ENCODE data around the gene IQCB1. TPM values are rescaled to one million over a fixed set of nuclear protein-coding genes. Genes with fewer than 3 reads are reported as not detected.
A peak's percentile ranks its signal among the peaks of the same experiment; 100 is the strongest.

Gene IQCB1
- total RNA-seq, 3 donors from 2014 or later (not counting 1 experiment from before 2014, with no cell fraction given), result 42.6 to 44.3 (median 42.6) TPM

DNA sequence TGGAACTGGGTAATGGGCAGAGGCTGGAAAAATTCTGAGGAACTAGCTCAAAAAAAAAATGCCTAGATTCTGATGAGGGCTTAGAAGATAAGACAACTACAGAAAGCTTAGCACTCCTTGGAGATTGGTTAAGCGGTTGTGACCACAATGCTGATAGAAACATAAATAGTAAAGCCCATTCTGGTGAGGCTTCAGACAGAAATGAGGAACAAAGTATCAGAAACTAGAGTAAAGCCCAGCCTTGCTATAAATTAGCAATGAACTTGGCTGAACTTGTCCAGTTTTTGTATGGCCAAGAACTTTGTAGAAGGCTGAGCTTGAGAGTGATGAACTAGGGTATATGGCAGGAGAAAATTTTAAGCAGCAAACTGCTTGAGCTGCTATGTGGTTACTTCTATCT is 110.7 kb downstream of the IQCB1 start:
- Mint-ChIP-seq H3K9me3 (no peaks in the 10 kb centered on the region), H3K36me3 (peaks cover 40% of the 10 kb centered on the region), H3K4me1 (peaks cover 16 to 19% of the 10 kb centered on the region in 2 donors), H3K27ac (peak overlapping the region in 1 of 2 donors; percentile 19), H3K27me3 (ENCODE audit: low read depth in 2 of 2) (no peaks in the 10 kb centered on the region), H3K4me3 (no peak overlapping the region)
- peaks cover 77% of the 10 kb centered on the region for H3K36me3 ChIP-seq (ENCODE audit: control insufficient read depth, insufficient read depth, low read length)
- H3K27ac ChIP-seq (ENCODE audit: low read length), result no peak overlapping the region
- DNase-seq, result no peak
- no peaks in the 10 kb centered on the region for H3K27me3 ChIP-seq (ENCODE audit: control insufficient read depth, insufficient read depth, low read length)
- no peaks in the 10 kb centered on the region for H3K9me3 ChIP-seq (ENCODE audit: control insufficient read depth, insufficient read depth, low read length)
- intact Hi-C loops (cut with micrococcal nuclease), result no loop called here
- no peaks in the 10 kb centered on the region for H3K4me1 ChIP-seq (ENCODE audit: control insufficient read depth, insufficient read depth, low read length)
- ATAC-seq, result peak in 1 of 3 donors; percentile 64
- TF ChIP-seq CTCF (IDR thresholded peaks at IDR 0.05), result no peak
- WGBS (ENCODE audit: insufficient coverage), result 37% methylated on average over 1 of the region's 1 CpG
- H3K4me3 ChIP-seq (ENCODE audit: low read length), result no peak overlapping the region

DNA sequence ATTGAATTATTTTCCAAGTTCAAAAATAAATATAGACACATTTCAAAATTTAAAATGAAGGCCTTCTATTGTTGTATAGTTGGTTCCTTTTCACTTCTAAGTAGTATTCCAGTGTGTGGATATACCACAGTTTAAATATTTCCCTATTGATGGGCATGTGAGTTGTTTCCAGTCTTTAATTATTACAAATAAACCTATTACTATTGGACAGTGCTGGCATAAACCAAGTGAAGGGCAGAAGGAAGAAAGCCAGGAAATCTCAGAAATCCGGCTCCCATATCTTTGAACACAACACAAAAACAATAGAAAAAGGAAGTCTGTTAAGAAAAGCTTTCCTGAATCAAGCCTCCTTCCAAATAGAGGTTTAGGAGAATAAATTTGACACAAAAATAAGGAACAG is 111.4 kb downstream of the IQCB1 start:
- intact Hi-C loops (cut with micrococcal nuclease), result no loop called here
- H3K27ac ChIP-seq (ENCODE audit: low read length), result no peak overlapping the region
- H3K4me3 Mint-ChIP-seq, result no peak overlapping the region
- H3K4me1 ChIP-seq (ENCODE audit: control insufficient read depth, insufficient read depth, low read length), result no peaks in the 10 kb centered on the region
- no peak overlapping the region for H3K4me3 ChIP-seq (ENCODE audit: low read length)
- H3K27me3 ChIP-seq (ENCODE audit: control insufficient read depth, insufficient read depth, low read length), result no peaks in the 10 kb centered on the region
- no peaks in the 10 kb centered on the region for H3K9me3 Mint-ChIP-seq
- peaks cover 17 to 19% of the 10 kb centered on the region in 2 donors for H3K4me1 Mint-ChIP-seq
- no CpG with 5 or more reads among the region's 1 CpG for WGBS (ENCODE audit: insufficient coverage)
- H3K27ac Mint-ChIP-seq, result no peak overlapping the region
- DNase-seq, result no peak
- no peak for TF ChIP-seq CTCF (IDR thresholded peaks at IDR 0.05)
- ATAC-seq, result no peak
- H3K36me3 ChIP-seq (ENCODE audit: control insufficient read depth, insufficient read depth, low read length), result peaks cover 76% of the 10 kb centered on the region
- H3K36me3 Mint-ChIP-seq, result peaks cover 40% of the 10 kb centered on the region
- no peaks in the 10 kb centered on the region for H3K9me3 ChIP-seq (ENCODE audit: control insufficient read depth, insufficient read depth, low read length)
- H3K27me3 Mint-ChIP-seq (ENCODE audit: low read depth in 2 of 2), result no peaks in the 10 kb centered on the region

- H3K27ac Mint-ChIP-seq, result no peak overlapping the region
- H3K36me3 Mint-ChIP-seq, result peaks cover 45% of the 10 kb centered on the region
- DNase-seq (no peak), ATAC-seq (no peak)
- H3K4me3 Mint-ChIP-seq, result no peak overlapping the region
- Histone ChIP-seq H3K27me3 (ENCODE audit: control insufficient read depth, insufficient read depth, low read length) (no peaks in the 10 kb centered on the region), H3K36me3 (ENCODE audit: control insufficient read depth, insufficient read depth, low read length) (peaks cover 76% of the 10 kb centered on the region), H3K4me1 (ENCODE audit: control insufficient read depth, insufficient read depth, low read length) (no peaks in the 10 kb centered on the region), H3K4me3 (ENCODE audit: low read length) (no peak overlapping the region), H3K9me3 (ENCODE audit: control insufficient read depth, insufficient read depth, low read length) (no peaks in the 10 kb centered on the region), H3K27ac (ENCODE audit: low read length) (no peak overlapping the region)
- intact Hi-C loops (cut with micrococcal nuclease), result no loop called here
- no peaks in the 10 kb centered on the region for H3K9me3 Mint-ChIP-seq
- H3K4me1 Mint-ChIP-seq, result peaks cover 19 to 20% of the 10 kb centered on the region in 2 donors
- no CpG with 5 or more reads among the region's 1 CpG for WGBS (ENCODE audit: insufficient coverage)
- H3K27me3 Mint-ChIP-seq (ENCODE audit: low read depth in 2 of 2), result no peaks in the 10 kb centered on the region
- TF ChIP-seq CTCF (IDR thresholded peaks at IDR 0.05), result no peak
Measured at GRCh38 chr3:121722411-121722810, 112.4 kb downstream of the IQCB1 start.

GRCh38 chr3:121720163-121720562 is 114.7 kb downstream of the IQCB1 start:
- peak overlapping the region in 1 of 2 donors; percentile 26 for H3K27ac Mint-ChIP-seq
- intact Hi-C loops (cut with micrococcal nuclease), result no loop called here
- no peak overlapping the region for H3K4me3 Mint-ChIP-seq

More at GRCh38 chr3:121720163-121720562, 114.7 kb downstream of the IQCB1 start:
- Histone ChIP-seq H3K27me3 (ENCODE audit: control insufficient read depth, insufficient read depth, low read length) (no peaks in the 10 kb centered on the region), H3K4me3 (ENCODE audit: low read length) (no peak overlapping the region), H3K36me3 (ENCODE audit: control insufficient read depth, insufficient read depth, low read length) (peaks cover 84% of the 10 kb centered on the region), H3K4me1 (ENCODE audit: control insufficient read depth, insufficient read depth, low read length) (no peaks in the 10 kb centered on the region), H3K27ac (ENCODE audit: low read length) (no peak overlapping the region), H3K9me3 (ENCODE audit: control insufficient read depth, insufficient read depth, low read length) (no peaks in the 10 kb centered on the region)
- peaks cover 48% of the 10 kb centered on the region for H3K36me3 Mint-ChIP-seq
- peaks cover 19 to 20% of the 10 kb centered on the region in 2 donors for H3K4me1 Mint-ChIP-seq
- ATAC-seq (no peak), DNase-seq (no peak)
- no peak for TF ChIP-seq CTCF (IDR thresholded peaks at IDR 0.05)
- H3K9me3 Mint-ChIP-seq, result no peaks in the 10 kb centered on the region
- no peaks in the 10 kb centered on the region for H3K27me3 Mint-ChIP-seq (ENCODE audit: low read depth in 2 of 2)
